ENCODE data around the gene RBBP6.

- no peak for TF ChIP-seq POLR2A (IDR thresholded peaks at IDR 0.05)
- TF ChIP-seq, protein P1, sequence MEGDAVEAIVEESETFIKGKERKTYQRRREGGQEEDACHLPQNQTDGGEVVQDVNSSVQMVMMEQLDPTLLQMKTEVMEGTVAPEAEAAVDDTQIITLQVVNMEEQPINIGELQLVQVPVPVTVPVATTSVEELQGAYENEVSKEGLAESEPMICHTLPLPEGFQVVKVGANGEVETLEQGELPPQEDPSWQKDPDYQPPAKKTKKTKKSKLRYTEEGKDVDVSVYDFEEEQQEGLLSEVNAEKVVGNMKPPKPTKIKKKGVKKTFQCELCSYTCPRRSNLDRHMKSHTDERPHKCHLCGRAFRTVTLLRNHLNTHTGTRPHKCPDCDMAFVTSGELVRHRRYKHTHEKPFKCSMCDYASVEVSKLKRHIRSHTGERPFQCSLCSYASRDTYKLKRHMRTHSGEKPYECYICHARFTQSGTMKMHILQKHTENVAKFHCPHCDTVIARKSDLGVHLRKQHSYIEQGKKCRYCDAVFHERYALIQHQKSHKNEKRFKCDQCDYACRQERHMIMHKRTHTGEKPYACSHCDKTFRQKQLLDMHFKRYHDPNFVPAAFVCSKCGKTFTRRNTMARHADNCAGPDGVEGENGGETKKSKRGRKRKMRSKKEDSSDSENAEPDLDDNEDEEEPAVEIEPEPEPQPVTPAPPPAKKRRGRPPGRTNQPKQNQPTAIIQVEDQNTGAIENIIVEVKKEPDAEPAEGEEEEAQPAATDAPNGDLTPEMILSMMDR (IDR thresholded peaks at IDR 0.05), result no peak
Observed at GRCh38 chr16:24531166-24531565, 8.2 kb upstream of the RBBP6 start.
